Measurements from ENCODE around the gene ZNF211. TPM values are rescaled to one million over a fixed set of nuclear protein-coding genes. Genes with fewer than 3 reads are reported as not detected.

The ZNF211 gene
- total and polyA plus RNA-seq, 10 of the 15 experiments (the other 5 are each of a cell fraction or from before 2014, with no cell fraction given) = 2.1 to 20.6 (median 9.3) TPM

GRCh38 chr19:57672466-57672865 lies 39.5 kb downstream of the ZNF211 start (continued):
- TF ChIP-seq PAX8 (IDR thresholded peaks at IDR 0.05) = no peak
- no peak for TF ChIP-seq HDAC2 (IDR thresholded peaks at IDR 0.05)
- no peak for TF ChIP-seq JUNB (IDR thresholded peaks at IDR 0.05)

GRCh38 chr19:57675881-57676280 lies 42.9 kb downstream of the ZNF211 start:
- no peaks in the 10 kb centered on the region for H4K20me1 ChIP-seq (ENCODE audit: control insufficient read depth, insufficient read depth)
- RAD21 ChIA-PET (ENCODE audit: unreplicated experiment) = no interaction called here
- H3K9me3 ChIP-seq (replicated peaks; ENCODE audit: control insufficient read depth, insufficient read depth, low read length) = peaks cover 2% of the 10 kb centered on the region
- ATAC-seq (no peak), DNase-seq (ENCODE audit: low read depth, low spot score) (no peak), FAIRE-seq (no peak)
- CTCF ChIA-PET = no interaction called here
- no peak overlapping the region for H3K4me2 ChIP-seq (ENCODE audit: control insufficient read depth, insufficient read depth)
- H3K36me3 ChIP-seq (ENCODE audit: control insufficient read depth in 2 of 2, insufficient read depth in 2 of 2, low read length in 1 of 2) = no peaks in the 10 kb centered on the region
- no peaks in the 10 kb centered on the region for H3K4me1 ChIP-seq (ENCODE audit: control insufficient read depth, insufficient read depth, low read length)
- no peak overlapping the region for H3K9ac ChIP-seq (ENCODE audit: control insufficient read depth, insufficient read depth, low read length)
- POLR2A ChIA-PET = no interaction called here
- no peak overlapping the region for H2AFZ ChIP-seq (ENCODE audit: control insufficient read depth, low read depth, low read length)
- in situ Hi-C loops (cut with MboI) (no loop called here), intact Hi-C loops (cut with micrococcal nuclease; ENCODE audit: unreplicated experiment) (no loop called here)
- BruUV-seq (replicated peaks) = no TSS peak
- SMC1A ChIA-PET (ENCODE audit: uncharacterized antibody, unreplicated experiment) = no interaction called here
- H3K79me2 ChIP-seq (ENCODE audit: control insufficient read depth, insufficient read depth, low read length) = no peaks in the 10 kb centered on the region
- H3K4me3 ChIP-seq = no peak overlapping the region
- 37% methylated on average over 2 of the region's 2 CpGs for WGBS (ENCODE audit: insufficient coverage, insufficient replicate concordance, low lambda C conversion rate, missing lambda C conversion rate)
- no peaks in the 10 kb centered on the region for H3K27me3 ChIP-seq (replicated peaks in 1 of 2; ENCODE audit: control insufficient read depth in 2 of 2, insufficient read depth in 2 of 2, low read length in 1 of 2)
- TF ChIP-seq, protein P1, sequence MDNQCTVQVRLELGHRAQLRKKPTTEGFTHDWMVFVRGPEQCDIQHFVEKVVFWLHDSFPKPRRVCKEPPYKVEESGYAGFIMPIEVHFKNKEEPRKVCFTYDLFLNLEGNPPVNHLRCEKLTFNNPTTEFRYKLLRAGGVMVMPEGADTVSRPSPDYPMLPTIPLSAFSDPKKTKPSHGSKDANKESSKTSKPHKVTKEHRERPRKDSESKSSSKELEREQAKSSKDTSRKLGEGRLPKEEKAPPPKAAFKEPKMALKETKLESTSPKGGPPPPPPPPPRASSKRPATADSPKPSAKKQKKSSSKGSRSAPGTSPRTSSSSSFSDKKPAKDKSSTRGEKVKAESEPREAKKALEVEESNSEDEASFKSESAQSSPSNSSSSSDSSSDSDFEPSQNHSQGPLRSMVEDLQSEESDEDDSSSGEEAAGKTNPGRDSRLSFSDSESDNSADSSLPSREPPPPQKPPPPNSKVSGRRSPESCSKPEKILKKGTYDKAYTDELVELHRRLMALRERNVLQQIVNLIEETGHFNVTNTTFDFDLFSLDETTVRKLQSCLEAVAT (IDR thresholded peaks at IDR 0.05) = no peak
- TF ChIP-seq, protein P2, sequence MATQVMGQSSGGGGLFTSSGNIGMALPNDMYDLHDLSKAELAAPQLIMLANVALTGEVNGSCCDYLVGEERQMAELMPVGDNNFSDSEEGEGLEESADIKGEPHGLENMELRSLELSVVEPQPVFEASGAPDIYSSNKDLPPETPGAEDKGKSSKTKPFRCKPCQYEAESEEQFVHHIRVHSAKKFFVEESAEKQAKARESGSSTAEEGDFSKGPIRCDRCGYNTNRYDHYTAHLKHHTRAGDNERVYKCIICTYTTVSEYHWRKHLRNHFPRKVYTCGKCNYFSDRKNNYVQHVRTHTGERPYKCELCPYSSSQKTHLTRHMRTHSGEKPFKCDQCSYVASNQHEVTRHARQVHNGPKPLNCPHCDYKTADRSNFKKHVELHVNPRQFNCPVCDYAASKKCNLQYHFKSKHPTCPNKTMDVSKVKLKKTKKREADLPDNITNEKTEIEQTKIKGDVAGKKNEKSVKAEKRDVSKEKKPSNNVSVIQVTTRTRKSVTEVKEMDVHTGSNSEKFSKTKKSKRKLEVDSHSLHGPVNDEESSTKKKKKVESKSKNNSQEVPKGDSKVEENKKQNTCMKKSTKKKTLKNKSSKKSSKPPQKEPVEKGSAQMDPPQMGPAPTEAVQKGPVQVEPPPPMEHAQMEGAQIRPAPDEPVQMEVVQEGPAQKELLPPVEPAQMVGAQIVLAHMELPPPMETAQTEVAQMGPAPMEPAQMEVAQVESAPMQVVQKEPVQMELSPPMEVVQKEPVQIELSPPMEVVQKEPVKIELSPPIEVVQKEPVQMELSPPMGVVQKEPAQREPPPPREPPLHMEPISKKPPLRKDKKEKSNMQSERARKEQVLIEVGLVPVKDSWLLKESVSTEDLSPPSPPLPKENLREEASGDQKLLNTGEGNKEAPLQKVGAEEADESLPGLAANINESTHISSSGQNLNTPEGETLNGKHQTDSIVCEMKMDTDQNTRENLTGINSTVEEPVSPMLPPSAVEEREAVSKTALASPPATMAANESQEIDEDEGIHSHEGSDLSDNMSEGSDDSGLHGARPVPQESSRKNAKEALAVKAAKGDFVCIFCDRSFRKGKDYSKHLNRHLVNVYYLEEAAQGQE (IDR thresholded peaks at IDR 0.05; ENCODE audit: low read depth, low read length) = no peak
- TF ChIP-seq ESRRA (IDR thresholded peaks at IDR 0.05; ENCODE audit: low read length) (no peak), CBX5 (IDR thresholded peaks at IDR 0.05; ENCODE audit: low read depth) (no peak), SIN3A (IDR thresholded peaks at IDR 0.05; ENCODE audit: low read depth, low read length) (no peak)
- TF ChIP-seq, protein P3, sequence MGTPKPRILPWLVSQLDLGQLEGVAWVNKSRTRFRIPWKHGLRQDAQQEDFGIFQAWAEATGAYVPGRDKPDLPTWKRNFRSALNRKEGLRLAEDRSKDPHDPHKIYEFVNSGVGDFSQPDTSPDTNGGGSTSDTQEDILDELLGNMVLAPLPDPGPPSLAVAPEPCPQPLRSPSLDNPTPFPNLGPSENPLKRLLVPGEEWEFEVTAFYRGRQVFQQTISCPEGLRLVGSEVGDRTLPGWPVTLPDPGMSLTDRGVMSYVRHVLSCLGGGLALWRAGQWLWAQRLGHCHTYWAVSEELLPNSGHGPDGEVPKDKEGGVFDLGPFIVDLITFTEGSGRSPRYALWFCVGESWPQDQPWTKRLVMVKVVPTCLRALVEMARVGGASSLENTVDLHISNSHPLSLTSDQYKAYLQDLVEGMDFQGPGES (IDR thresholded peaks at IDR 0.05) = no peak
- H3K27ac ChIP-seq (ENCODE audit: control insufficient read depth, insufficient read depth) = no peak overlapping the region
